ENCODE results near the gene ARMH2. TPM values are rescaled to one million over a fixed set of nuclear protein-coding genes. Genes with fewer than 3 reads are reported as not detected.

The ARMH2 gene
- polyA plus RNA-seq, 1 donor from 2014 or later: 0.73 TPM

GRCh38 chr6:24775520-24776058 lies 23.1 kb downstream of the ARMH2 start:
- no peaks in the 10 kb centered on the region for H4K20me1 ChIP-seq (ENCODE audit: insufficient read depth)
- TF ChIP-seq CTCF (IDR thresholded peaks at IDR 0.05; ENCODE audit: poor library complexity, severe bottlenecking): no peak
- no peak for TF ChIP-seq REST (IDR thresholded peaks at IDR 0.05; ENCODE audit: borderline replicate concordance)
- no peak for TF ChIP-seq EZH2 (IDR thresholded peaks at IDR 0.05; ENCODE audit: borderline replicate concordance, insufficient read depth, low read length, poor library complexity, severe bottlenecking)
- no peak for TF ChIP-seq MXI1 (conservative IDR thresholded peaks at IDR 0.05; ENCODE audit: poor library complexity, severe bottlenecking)
- no peak for TF ChIP-seq RAD21 (conservative IDR thresholded peaks at IDR 0.05)
- no peak for TF ChIP-seq SMC3 (conservative IDR thresholded peaks at IDR 0.05; ENCODE audit: poor library complexity)
- TF ChIP-seq TAF1 (IDR thresholded peaks at IDR 0.05; ENCODE audit: low read depth): no peak
- TF ChIP-seq POLR2AphosphoS5 (IDR thresholded peaks at IDR 0.05): no peak
- TF ChIP-seq EP300 (conservative IDR thresholded peaks at IDR 0.05; ENCODE audit: poor library complexity, severe bottlenecking): no peak
- H3K27ac ChIP-seq (ENCODE audit: low read length): no peak overlapping the region
- no peaks in the 10 kb centered on the region for H3K9me2 ChIP-seq (ENCODE audit: insufficient read depth, low read length)
- H3K27me3 ChIP-seq (ENCODE audit: insufficient read depth, low read depth, low read length): no peaks in the 10 kb centered on the region
- H3K9ac ChIP-seq (ENCODE audit: low read length): peak overlapping the region; percentile 63
- no peaks in the 10 kb centered on the region for H3K9me3 ChIP-seq (ENCODE audit: low read length)
- no peaks in the 10 kb centered on the region for H3F3A ChIP-seq (ENCODE audit: insufficient read depth, low read length, poor library complexity, severe bottlenecking)
- peak overlapping the region; percentile 41 for H3K4me2 ChIP-seq (ENCODE audit: low read length)
- H3K79me2 ChIP-seq (replicated peaks; ENCODE audit: insufficient read depth, low read length): peaks cover 43% of the 10 kb centered on the region
- peak overlapping the region; percentile 94 for H2AFZ ChIP-seq (ENCODE audit: low read depth, low read length)
- H3K4me3 ChIP-seq (ENCODE audit: low read length): peak overlapping the region; percentile 96
- H3K36me3 ChIP-seq (ENCODE audit: insufficient read depth, low read length): no peaks in the 10 kb centered on the region

- Histone ChIP-seq H3K27ac (ENCODE audit: low read length) (peak within 1 kb of the TSS; percentile 75), H3K9me2 (ENCODE audit: insufficient read depth, low read length) (no peaks in the 10 kb centered on the region), H3K4me3 (ENCODE audit: low read length) (peak within 1 kb of the TSS; percentile 96), H3K27me3 (ENCODE audit: insufficient read depth, low read depth, low read length) (no peaks in the 10 kb centered on the region), H3F3A (ENCODE audit: insufficient read depth, low read length, poor library complexity, severe bottlenecking) (no peaks in the 10 kb centered on the region), H3K9ac (ENCODE audit: low read length) (peak within 1 kb of the TSS; percentile 63), H2AFZ (ENCODE audit: low read depth, low read length) (peak within 1 kb of the TSS; percentile 94), H3K9me3 (ENCODE audit: low read length) (no peaks in the 10 kb centered on the region), H3K4me2 (ENCODE audit: low read length) (peak within 1 kb of the TSS; percentile 95), H3K36me3 (ENCODE audit: insufficient read depth, low read length) (no peaks in the 10 kb centered on the region), H3K79me2 (replicated peaks; ENCODE audit: insufficient read depth, low read length) (peaks cover 36% of the 10 kb centered on the region), H4K20me1 (ENCODE audit: insufficient read depth) (no peaks in the 10 kb centered on the region)
- TF ChIP-seq MXI1 (conservative IDR thresholded peaks at IDR 0.05; ENCODE audit: poor library complexity, severe bottlenecking) (peak; percentile 91), EZH2 (IDR thresholded peaks at IDR 0.05; ENCODE audit: borderline replicate concordance, insufficient read depth, low read length, poor library complexity, severe bottlenecking) (no peak), CTCF (IDR thresholded peaks at IDR 0.05; ENCODE audit: poor library complexity, severe bottlenecking) (peak; percentile 14), TAF1 (IDR thresholded peaks at IDR 0.05; ENCODE audit: low read depth) (peak; percentile 45), SMC3 (conservative IDR thresholded peaks at IDR 0.05; ENCODE audit: poor library complexity) (no peak), REST (IDR thresholded peaks at IDR 0.05; ENCODE audit: borderline replicate concordance) (no peak), RAD21 (conservative IDR thresholded peaks at IDR 0.05) (peak; percentile 19), POLR2AphosphoS5 (IDR thresholded peaks at IDR 0.05) (peak; percentile 66)
Observed at GRCh38 chr6:24774696-24775519, 23.8 kb downstream of the ARMH2 start, which contains the start of gene GMNN. GMNN (plus strand) TSS chr6:24774937; CDS start chr6:24777247, 2,310 bp downstream.

All from neural cell (in vitro differentiated cells).